ENCODE data around the gene HEPH. TPM values are rescaled to one million over a fixed set of nuclear protein-coding genes. Genes with fewer than 3 reads are reported as not detected.
"Not testable (repeated sequence)": the region's sequence is repeated elsewhere in the genome, so short reads cannot be mapped to it uniquely, and the experiment has no call there.

The HEPH gene, protein sequence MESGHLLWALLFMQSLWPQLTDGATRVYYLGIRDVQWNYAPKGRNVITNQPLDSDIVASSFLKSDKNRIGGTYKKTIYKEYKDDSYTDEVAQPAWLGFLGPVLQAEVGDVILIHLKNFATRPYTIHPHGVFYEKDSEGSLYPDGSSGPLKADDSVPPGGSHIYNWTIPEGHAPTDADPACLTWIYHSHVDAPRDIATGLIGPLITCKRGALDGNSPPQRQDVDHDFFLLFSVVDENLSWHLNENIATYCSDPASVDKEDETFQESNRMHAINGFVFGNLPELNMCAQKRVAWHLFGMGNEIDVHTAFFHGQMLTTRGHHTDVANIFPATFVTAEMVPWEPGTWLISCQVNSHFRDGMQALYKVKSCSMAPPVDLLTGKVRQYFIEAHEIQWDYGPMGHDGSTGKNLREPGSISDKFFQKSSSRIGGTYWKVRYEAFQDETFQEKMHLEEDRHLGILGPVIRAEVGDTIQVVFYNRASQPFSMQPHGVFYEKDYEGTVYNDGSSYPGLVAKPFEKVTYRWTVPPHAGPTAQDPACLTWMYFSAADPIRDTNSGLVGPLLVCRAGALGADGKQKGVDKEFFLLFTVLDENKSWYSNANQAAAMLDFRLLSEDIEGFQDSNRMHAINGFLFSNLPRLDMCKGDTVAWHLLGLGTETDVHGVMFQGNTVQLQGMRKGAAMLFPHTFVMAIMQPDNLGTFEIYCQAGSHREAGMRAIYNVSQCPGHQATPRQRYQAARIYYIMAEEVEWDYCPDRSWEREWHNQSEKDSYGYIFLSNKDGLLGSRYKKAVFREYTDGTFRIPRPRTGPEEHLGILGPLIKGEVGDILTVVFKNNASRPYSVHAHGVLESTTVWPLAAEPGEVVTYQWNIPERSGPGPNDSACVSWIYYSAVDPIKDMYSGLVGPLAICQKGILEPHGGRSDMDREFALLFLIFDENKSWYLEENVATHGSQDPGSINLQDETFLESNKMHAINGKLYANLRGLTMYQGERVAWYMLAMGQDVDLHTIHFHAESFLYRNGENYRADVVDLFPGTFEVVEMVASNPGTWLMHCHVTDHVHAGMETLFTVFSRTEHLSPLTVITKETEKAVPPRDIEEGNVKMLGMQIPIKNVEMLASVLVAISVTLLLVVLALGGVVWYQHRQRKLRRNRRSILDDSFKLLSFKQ
- total RNA-seq, result 26.2 TPM
- long read RNA-seq, full-length matches to known transcripts, result 22 of 50 reads
- long read RNA-seq, partial matches to known transcripts, result 10 of 50 reads
- long read RNA-seq, other reads (novel, unspliced or antisense), result 18 of 50 reads

DNA sequence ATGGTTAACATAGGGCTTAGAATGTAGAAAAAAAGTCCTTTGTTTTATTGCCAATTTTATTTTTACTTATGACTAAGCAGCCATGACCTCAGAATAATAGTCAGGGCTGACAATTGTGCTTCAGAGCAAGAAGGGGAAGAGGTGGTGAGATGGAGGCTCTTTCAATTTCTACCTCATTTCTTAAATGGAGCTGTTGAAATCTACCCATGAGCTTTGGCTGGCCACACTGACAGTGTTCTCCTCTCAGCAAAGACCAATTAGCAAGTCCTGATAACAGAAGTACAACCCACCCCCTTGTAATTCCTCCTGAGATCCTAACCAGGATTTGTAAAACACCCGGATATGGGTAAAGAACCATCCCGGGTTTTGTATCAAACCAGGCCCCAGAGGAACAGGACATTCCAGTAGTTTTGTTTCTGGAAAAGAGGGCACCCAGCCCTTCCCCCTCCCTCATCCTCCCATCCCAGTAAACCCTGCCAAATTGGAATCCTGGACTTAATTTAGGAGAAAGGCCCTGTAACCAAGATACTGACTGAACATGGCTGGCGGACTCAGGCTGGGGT lies at the start of gene HEPH:
Gene HEPH (plus strand): TSS at position 399 of the 563 bp plus-strand sequence. CDS start 6,324 bp downstream, outside the sequence.
- TF ChIP-seq, protein P1, sequence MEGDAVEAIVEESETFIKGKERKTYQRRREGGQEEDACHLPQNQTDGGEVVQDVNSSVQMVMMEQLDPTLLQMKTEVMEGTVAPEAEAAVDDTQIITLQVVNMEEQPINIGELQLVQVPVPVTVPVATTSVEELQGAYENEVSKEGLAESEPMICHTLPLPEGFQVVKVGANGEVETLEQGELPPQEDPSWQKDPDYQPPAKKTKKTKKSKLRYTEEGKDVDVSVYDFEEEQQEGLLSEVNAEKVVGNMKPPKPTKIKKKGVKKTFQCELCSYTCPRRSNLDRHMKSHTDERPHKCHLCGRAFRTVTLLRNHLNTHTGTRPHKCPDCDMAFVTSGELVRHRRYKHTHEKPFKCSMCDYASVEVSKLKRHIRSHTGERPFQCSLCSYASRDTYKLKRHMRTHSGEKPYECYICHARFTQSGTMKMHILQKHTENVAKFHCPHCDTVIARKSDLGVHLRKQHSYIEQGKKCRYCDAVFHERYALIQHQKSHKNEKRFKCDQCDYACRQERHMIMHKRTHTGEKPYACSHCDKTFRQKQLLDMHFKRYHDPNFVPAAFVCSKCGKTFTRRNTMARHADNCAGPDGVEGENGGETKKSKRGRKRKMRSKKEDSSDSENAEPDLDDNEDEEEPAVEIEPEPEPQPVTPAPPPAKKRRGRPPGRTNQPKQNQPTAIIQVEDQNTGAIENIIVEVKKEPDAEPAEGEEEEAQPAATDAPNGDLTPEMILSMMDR (IDR thresholded peaks at IDR 0.05; ENCODE audit: borderline replicate concordance), result no peak
- intact Hi-C loops (cut with micrococcal nuclease), result no loop called here
- no peaks in the 10 kb centered on the region for H3K4me1 ChIP-seq
- peak within 1 kb of the TSS; percentile 54 for H3K4me3 ChIP-seq
- DNase-seq, result no peak
- no peaks in the 10 kb centered on the region for H3K36me3 ChIP-seq
- H3K27ac ChIP-seq (replicated peaks), result no peak within 1 kb of the TSS
- no peaks in the 10 kb centered on the region for H3K9me3 ChIP-seq (replicated peaks)
- no peaks in the 10 kb centered on the region for H3K27me3 ChIP-seq (ENCODE audit: low read depth)

DNA sequence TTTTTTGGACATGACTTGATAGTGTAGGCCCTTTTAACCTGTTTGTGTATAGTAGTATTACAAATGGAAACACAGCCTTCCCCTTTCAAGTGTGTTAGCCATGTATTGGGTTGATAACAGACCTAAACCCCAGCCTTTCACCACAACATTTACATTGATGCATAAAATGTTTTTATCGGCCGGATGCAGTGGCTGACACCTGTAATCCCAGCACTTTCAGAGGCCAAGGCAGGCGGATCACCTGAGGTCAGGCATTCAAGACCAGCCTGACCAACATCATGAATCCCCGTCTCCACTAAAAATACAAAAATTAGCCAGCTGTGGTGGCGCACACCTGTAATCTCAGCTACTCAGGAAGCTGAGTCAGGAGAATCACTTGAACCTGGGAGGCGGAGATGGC lies 45.3 kb upstream of the HEPH start:
- DNase-seq; H3K4me1 ChIP-seq; H3K27ac ChIP-seq (replicated peaks); H3K36me3 ChIP-seq; H3K9me3 ChIP-seq (replicated peaks); H3K4me3 ChIP-seq; H3K27me3 ChIP-seq (ENCODE audit: low read depth); intact Hi-C loops (cut with micrococcal nuclease): not testable (repeated sequence)

GRCh38 chrX:66121354-66121753 lies 42.7 kb upstream of the HEPH start:
- H3K4me3 ChIP-seq; H3K27me3 ChIP-seq (ENCODE audit: low read depth); H3K9me3 ChIP-seq (replicated peaks); intact Hi-C loops (cut with micrococcal nuclease); H3K27ac ChIP-seq (replicated peaks); H3K36me3 ChIP-seq; H3K4me1 ChIP-seq; DNase-seq: not testable (repeated sequence)

GRCh38 chrX:66126662-66127061 lies 37.4 kb upstream of the HEPH start:
- H3K4me1 ChIP-seq, result no peaks in the 10 kb centered on the region
- TF ChIP-seq, protein P1 (IDR thresholded peaks at IDR 0.05; ENCODE audit: borderline replicate concordance), result no peak
- no peaks in the 10 kb centered on the region for H3K27me3 ChIP-seq (ENCODE audit: low read depth)
- H3K36me3 ChIP-seq, result no peaks in the 10 kb centered on the region
- H3K9me3 ChIP-seq (replicated peaks), result no peaks in the 10 kb centered on the region
- H3K27ac ChIP-seq (replicated peaks), result no peak overlapping the region
- H3K4me3 ChIP-seq, result no peak overlapping the region
- intact Hi-C loops (cut with micrococcal nuclease), result no loop called here
- DNase-seq, result no peak

GRCh38 chrX:66130469-66130868 lies 33.6 kb upstream of the HEPH start:
- Histone ChIP-seq H3K9me3 (replicated peaks) (no peaks in the 10 kb centered on the region), H3K4me1 (no peaks in the 10 kb centered on the region), H3K36me3 (no peaks in the 10 kb centered on the region), H3K4me3 (no peak overlapping the region), H3K27me3 (ENCODE audit: low read depth) (no peaks in the 10 kb centered on the region), H3K27ac (replicated peaks) (no peak overlapping the region)
- TF ChIP-seq, protein P1 (IDR thresholded peaks at IDR 0.05; ENCODE audit: borderline replicate concordance), result no peak
- intact Hi-C loops (cut with micrococcal nuclease), result no loop called here
- DNase-seq, result no peak

DNA sequence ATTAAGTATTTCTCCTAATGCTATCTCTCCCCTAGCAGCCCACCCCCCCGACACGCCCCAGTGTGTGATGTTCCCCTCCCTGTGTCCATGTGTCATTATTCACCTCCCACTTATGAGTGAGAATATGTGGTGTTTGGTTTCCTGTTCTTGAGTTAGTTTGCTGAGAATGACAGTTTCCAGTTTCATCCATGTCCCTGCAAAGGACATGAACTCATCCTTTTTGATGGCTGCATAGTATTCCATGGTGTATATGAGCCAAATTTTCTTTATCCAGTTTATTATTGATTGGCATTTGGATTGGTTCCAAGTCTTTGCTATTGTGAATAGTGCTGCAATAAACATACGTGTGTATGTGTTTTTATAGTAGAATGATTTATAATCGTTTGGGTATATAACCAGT lies 28.8 kb upstream of the HEPH start:
- H3K4me1 ChIP-seq; H3K27me3 ChIP-seq (ENCODE audit: low read depth); H3K4me3 ChIP-seq; H3K9me3 ChIP-seq (replicated peaks); H3K36me3 ChIP-seq; H3K27ac ChIP-seq (replicated peaks); intact Hi-C loops (cut with micrococcal nuclease); DNase-seq: not testable (repeated sequence)
